Measurements from ENCODE around the gene KIF16B. TPM values are rescaled to one million over a fixed set of nuclear protein-coding genes. Genes with fewer than 3 reads are reported as not detected.

Gene KIF16B
- total and polyA plus RNA-seq, 2 of the 8 experiments (the other 6 are each of a cell fraction or from before 2014, with no cell fraction given), result 3.0 to 9.2 TPM

- TF ChIP-seq E2F6 (IDR thresholded peaks at IDR 0.05) (no peak), SUZ12 (IDR thresholded peaks at IDR 0.05; ENCODE audit: low read length) (no peak), MAX (IDR thresholded peaks at IDR 0.05) (no peak), EGR1 (IDR thresholded peaks at IDR 0.05; ENCODE audit: borderline replicate concordance, low read depth, low read length) (no peak), RXRA (IDR thresholded peaks at IDR 0.05; ENCODE audit: insufficient read depth, low read depth, low read length) (no peak), POLR2A (IDR thresholded peaks at IDR 0.05; ENCODE audit: control extremely low read depth in 1 of 2, low read depth in 2 of 2, low read length in 2 of 2) (no peak), CEBPB (IDR thresholded peaks at IDR 0.05; ENCODE audit: low read depth, low read length) (no peak)
These were observed 3.0 kb upstream of the KIF16B start (continued) for GRCh38 chr20:16576219-16576618.

Measured in H1 (cell line).